Measurements from ENCODE around the gene PLOD2. TPM values are rescaled to one million over a fixed set of nuclear protein-coding genes. Genes with fewer than 3 reads are reported as not detected.

Gene PLOD2
- total RNA-seq, 2 experiments from 2014 or later: 0.20 to 1.2 TPM

GRCh38 chr3:146148468-146148931, 12.5 kb downstream of the PLOD2 start:
- H3K4me3 Mint-ChIP-seq: no peak overlapping the region
- H3K27ac Mint-ChIP-seq: no peak overlapping the region
- DNase-seq (no peak), ATAC-seq (no peak)
- no peaks in the 10 kb centered on the region for H3K9me3 Mint-ChIP-seq (ENCODE audit: low read depth)
- no peaks in the 10 kb centered on the region for H3K36me3 Mint-ChIP-seq
- H3K4me1 Mint-ChIP-seq: no peaks in the 10 kb centered on the region
- CTCF ChIA-PET: no interaction called here
- H3K27me3 Mint-ChIP-seq: peaks cover 3% of the 10 kb centered on the region

- Mint-ChIP-seq H3K9me3 (ENCODE audit: low read depth) (no peaks in the 10 kb centered on the region), H3K27me3 (peaks cover 3% of the 10 kb centered on the region)
- ATAC-seq: no peak
Observed at GRCh38 chr3:146145642-146146041, 15.3 kb downstream of the PLOD2 start.

GRCh38 chr3:146142757-146143156, 18.2 kb downstream of the PLOD2 start:
- no peaks in the 10 kb centered on the region for H3K36me3 Mint-ChIP-seq
- CTCF ChIA-PET: no interaction called here
- H3K9me3 Mint-ChIP-seq (ENCODE audit: low read depth): no peaks in the 10 kb centered on the region
- DNase-seq: no peak
- no peak overlapping the region for H3K27ac Mint-ChIP-seq
- no peak for ATAC-seq
- H3K4me1 Mint-ChIP-seq: no peaks in the 10 kb centered on the region
- H3K4me3 Mint-ChIP-seq: no peak overlapping the region
- no peaks in the 10 kb centered on the region for H3K27me3 Mint-ChIP-seq

More at GRCh38 chr3:146145642-146146041, 15.3 kb downstream of the PLOD2 start:
- no peak for DNase-seq
- H3K27ac Mint-ChIP-seq: no peak overlapping the region
- H3K36me3 Mint-ChIP-seq: no peaks in the 10 kb centered on the region
- H3K4me3 Mint-ChIP-seq: no peak overlapping the region
- CTCF ChIA-PET: no interaction called here
- no peaks in the 10 kb centered on the region for H3K4me1 Mint-ChIP-seq

- no peak overlapping the region for H3K27ac Mint-ChIP-seq
- no peaks in the 10 kb centered on the region for H3K27me3 Mint-ChIP-seq
- H3K36me3 Mint-ChIP-seq: no peaks in the 10 kb centered on the region
- H3K4me3 Mint-ChIP-seq: no peak overlapping the region
- H3K4me1 Mint-ChIP-seq: no peaks in the 10 kb centered on the region
- DNase-seq (no peak), ATAC-seq (no peak)
- CTCF ChIA-PET: no interaction called here
- H3K9me3 Mint-ChIP-seq (ENCODE audit: low read depth): no peaks in the 10 kb centered on the region
Observed at GRCh38 chr3:146139586-146140110, 21.3 kb downstream of the PLOD2 start.

DNA sequence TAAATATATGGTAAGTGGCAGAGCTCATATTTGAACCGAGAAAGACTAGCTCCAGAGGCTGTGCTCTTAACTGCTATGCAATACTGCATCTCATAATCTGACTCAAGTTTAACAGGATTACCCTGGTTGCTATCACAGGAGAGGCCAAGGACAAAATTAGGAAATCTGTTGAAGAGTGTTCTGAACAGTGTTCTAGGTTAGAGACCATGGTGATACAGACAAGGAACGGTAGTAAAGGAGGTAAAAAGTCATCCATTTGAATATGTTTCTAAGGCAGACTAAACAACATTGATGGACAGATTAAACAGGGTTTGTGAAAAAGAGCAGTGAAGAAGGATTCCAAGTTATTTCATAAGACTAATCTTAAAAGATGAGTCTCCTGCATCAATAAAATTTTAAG, 22.1 kb downstream of the PLOD2 start:
- H3K27ac Mint-ChIP-seq: no peak overlapping the region
- H3K4me3 Mint-ChIP-seq: no peak overlapping the region
- no peaks in the 10 kb centered on the region for H3K9me3 Mint-ChIP-seq (ENCODE audit: low read depth)
- no peak for ATAC-seq
- no peaks in the 10 kb centered on the region for H3K36me3 Mint-ChIP-seq
- H3K27me3 Mint-ChIP-seq: no peaks in the 10 kb centered on the region
- no peak for DNase-seq
- CTCF ChIA-PET: no interaction called here
- H3K4me1 Mint-ChIP-seq: no peaks in the 10 kb centered on the region

- H3K36me3 Mint-ChIP-seq: no peaks in the 10 kb centered on the region
- H3K27me3 Mint-ChIP-seq: no peaks in the 10 kb centered on the region
- ATAC-seq (no peak), DNase-seq (no peak)
- no peak overlapping the region for H3K27ac Mint-ChIP-seq
- H3K4me3 Mint-ChIP-seq: no peak overlapping the region
- CTCF ChIA-PET: no interaction called here
- no peaks in the 10 kb centered on the region for H3K9me3 Mint-ChIP-seq (ENCODE audit: low read depth)
- no peaks in the 10 kb centered on the region for H3K4me1 Mint-ChIP-seq
Observed at GRCh38 chr3:146136647-146137046, 24.3 kb downstream of the PLOD2 start.

- Mint-ChIP-seq H3K27ac (no peak overlapping the region), H3K27me3 (no peaks in the 10 kb centered on the region), H3K36me3 (no peaks in the 10 kb centered on the region), H3K4me3 (no peak overlapping the region), H3K9me3 (ENCODE audit: low read depth) (no peaks in the 10 kb centered on the region), H3K4me1 (no peaks in the 10 kb centered on the region)
- no peak for ATAC-seq
- CTCF ChIA-PET: no interaction called here
- DNase-seq: no peak
Observed at GRCh38 chr3:146134348-146135117, 26.5 kb downstream of the PLOD2 start.

- H3K9me3 Mint-ChIP-seq (ENCODE audit: low read depth): no peaks in the 10 kb centered on the region
- no peaks in the 10 kb centered on the region for H3K36me3 Mint-ChIP-seq
- no peaks in the 10 kb centered on the region for H3K27me3 Mint-ChIP-seq
- no peak overlapping the region for H3K4me3 Mint-ChIP-seq
- H3K27ac Mint-ChIP-seq: no peak overlapping the region
- ATAC-seq (no peak), DNase-seq (no peak)
- CTCF ChIA-PET: no interaction called here
- no peaks in the 10 kb centered on the region for H3K4me1 Mint-ChIP-seq
Observed at GRCh38 chr3:146133441-146133840, 27.5 kb downstream of the PLOD2 start.

GRCh38 chr3:146131616-146132410, 29.2 kb downstream of the PLOD2 start:
- Mint-ChIP-seq H3K9me3 (ENCODE audit: low read depth) (no peaks in the 10 kb centered on the region), H3K4me3 (no peak overlapping the region), H3K27me3 (no peaks in the 10 kb centered on the region), H3K4me1 (no peaks in the 10 kb centered on the region), H3K27ac (no peak overlapping the region), H3K36me3 (no peaks in the 10 kb centered on the region)
- ATAC-seq: no peak
- CTCF ChIA-PET: no interaction called here
- DNase-seq: no peak

- no peak overlapping the region for H3K4me3 Mint-ChIP-seq
- no peaks in the 10 kb centered on the region for H3K4me1 Mint-ChIP-seq
- no peak for DNase-seq
- no peaks in the 10 kb centered on the region for H3K36me3 Mint-ChIP-seq
- no peaks in the 10 kb centered on the region for H3K9me3 Mint-ChIP-seq (ENCODE audit: low read depth)
- CTCF ChIA-PET: no interaction called here
- no peak for ATAC-seq
- H3K27ac Mint-ChIP-seq: no peak overlapping the region
- no peaks in the 10 kb centered on the region for H3K27me3 Mint-ChIP-seq
Observed at GRCh38 chr3:146130881-146131371, 30.1 kb downstream of the PLOD2 start.

DNA sequence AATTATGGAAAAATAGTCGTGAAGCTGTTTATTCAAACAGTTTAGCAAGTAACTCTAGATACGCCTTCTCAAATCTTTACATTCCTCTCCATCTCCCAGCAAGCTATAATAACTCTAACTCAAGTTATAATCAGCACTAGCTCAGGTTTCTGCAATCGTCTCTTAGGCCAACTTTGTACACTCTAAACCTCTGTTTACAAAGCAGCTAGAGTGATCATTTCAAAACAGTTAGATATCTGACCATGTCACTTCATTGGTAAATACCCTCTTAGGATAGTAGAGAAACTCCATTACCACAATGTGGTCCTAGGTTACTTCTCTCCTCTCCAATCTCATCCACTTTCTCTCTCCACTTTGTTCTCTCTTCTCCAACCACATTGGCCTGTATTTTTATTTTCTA, 31.2 kb downstream of the PLOD2 start:
- H3K27me3 Mint-ChIP-seq: no peaks in the 10 kb centered on the region
- no peak overlapping the region for H3K4me3 Mint-ChIP-seq
- H3K9me3 Mint-ChIP-seq (ENCODE audit: low read depth): no peaks in the 10 kb centered on the region
- H3K36me3 Mint-ChIP-seq: no peaks in the 10 kb centered on the region
- DNase-seq: no peak
- no peaks in the 10 kb centered on the region for H3K4me1 Mint-ChIP-seq
- CTCF ChIA-PET: no interaction called here
- no peak overlapping the region for H3K27ac Mint-ChIP-seq
- no peak for ATAC-seq

GRCh38 chr3:146128939-146129338, 32.0 kb downstream of the PLOD2 start:
- Mint-ChIP-seq H3K4me3 (no peak overlapping the region), H3K9me3 (ENCODE audit: low read depth) (no peaks in the 10 kb centered on the region), H3K36me3 (no peaks in the 10 kb centered on the region), H3K27ac (no peak overlapping the region), H3K27me3 (no peaks in the 10 kb centered on the region), H3K4me1 (no peaks in the 10 kb centered on the region)
- DNase-seq (no peak), ATAC-seq (no peak)
- CTCF ChIA-PET: no interaction called here

DNA sequence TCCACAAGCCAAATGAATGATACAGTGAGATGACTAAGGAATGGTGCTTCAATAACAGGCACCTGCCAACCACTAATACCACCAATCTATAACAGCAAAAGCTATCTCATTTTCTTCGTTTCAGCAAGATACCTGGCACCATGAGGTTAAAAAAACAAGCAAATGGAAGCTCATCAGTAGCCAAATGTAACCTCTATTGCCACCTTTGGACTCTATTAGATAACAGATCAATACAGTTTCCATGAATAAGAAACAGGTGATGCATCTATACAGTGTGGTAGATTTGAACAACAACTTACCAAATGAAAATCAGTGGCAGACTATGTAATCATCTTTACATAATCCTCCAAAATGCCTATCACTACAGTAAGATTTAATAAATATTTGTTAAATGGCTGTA, 32.8 kb downstream of the PLOD2 start:
- Mint-ChIP-seq H3K27ac (no peak overlapping the region), H3K27me3 (no peaks in the 10 kb centered on the region), H3K4me1 (no peaks in the 10 kb centered on the region), H3K9me3 (ENCODE audit: low read depth) (no peaks in the 10 kb centered on the region), H3K36me3 (no peaks in the 10 kb centered on the region), H3K4me3 (no peak overlapping the region)
- CTCF ChIA-PET: no interaction called here
- DNase-seq (no peak), ATAC-seq (no peak)

- no peak overlapping the region for H3K4me3 Mint-ChIP-seq
- H3K27me3 Mint-ChIP-seq: no peaks in the 10 kb centered on the region
- ATAC-seq (no peak), DNase-seq (no peak)
- no peak overlapping the region for H3K27ac Mint-ChIP-seq
- no peaks in the 10 kb centered on the region for H3K9me3 Mint-ChIP-seq (ENCODE audit: low read depth)
- H3K4me1 Mint-ChIP-seq: no peaks in the 10 kb centered on the region
- CTCF ChIA-PET: no interaction called here
- H3K36me3 Mint-ChIP-seq: no peaks in the 10 kb centered on the region
Observed at GRCh38 chr3:146125951-146126350, 35.0 kb downstream of the PLOD2 start.
